ENCODE results near the gene BANP.
A peak's percentile ranks its signal among the peaks of the same experiment; 100 is the strongest.
"Not testable (repeated sequence)": the region's sequence is repeated elsewhere in the genome, so short reads cannot be mapped to it uniquely, and the experiment has no call there.

BANP gene

GRCh38 chr16:87965417-87965816 is 14.2 kb downstream of the BANP start:
- H3K36me3 ChIP-seq (ENCODE audit: control insufficient read depth, insufficient read depth, low read length): no peaks in the 10 kb centered on the region
- H3K4me3 ChIP-seq (ENCODE audit: low read length): no peak overlapping the region
- no peaks in the 10 kb centered on the region for H3K9me3 ChIP-seq (ENCODE audit: control insufficient read depth, low read length)
- H3K9ac ChIP-seq (ENCODE audit: low read length): no peak overlapping the region
- H3K27me3 ChIP-seq (ENCODE audit: control insufficient read depth, insufficient read depth, low read length): no peaks in the 10 kb centered on the region
- H3K4me1 ChIP-seq (ENCODE audit: control insufficient read depth, insufficient read depth, low read length): peaks cover 11% of the 10 kb centered on the region

DNA sequence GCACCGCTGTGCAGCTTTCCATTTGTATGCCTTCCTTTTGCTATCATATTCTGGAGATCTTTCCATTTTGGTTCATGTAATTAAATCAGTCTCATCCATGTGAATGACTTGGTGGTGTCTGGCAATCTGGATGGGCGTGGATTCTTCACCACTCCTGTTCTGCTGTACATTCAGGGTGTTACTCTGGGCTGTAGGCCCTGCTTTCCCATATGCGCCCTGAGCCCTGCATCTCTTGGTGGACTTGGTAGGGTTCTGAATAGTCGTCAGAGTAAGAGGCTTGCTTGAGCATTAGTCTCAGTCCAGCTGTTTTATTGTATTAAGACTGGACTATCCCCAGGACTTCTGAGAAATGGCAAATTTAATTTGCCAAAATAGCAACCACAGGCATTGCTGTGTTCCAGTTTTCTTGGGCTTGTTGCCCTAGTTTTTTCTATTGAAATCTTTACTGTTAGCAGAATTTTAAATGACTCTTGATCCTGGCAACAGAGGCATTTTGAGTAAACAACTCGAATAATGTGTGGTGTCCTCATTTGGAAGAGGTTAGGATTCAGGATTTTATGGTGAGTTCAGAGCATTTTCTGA is 14.9 kb downstream of the BANP start:
- Histone ChIP-seq H3K4me1 (ENCODE audit: control insufficient read depth, insufficient read depth, low read length) (peaks cover 11% of the 10 kb centered on the region), H3K9ac (ENCODE audit: low read length) (peak overlapping the region; percentile 49), H3K4me3 (ENCODE audit: low read length) (no peak overlapping the region)

DNA sequence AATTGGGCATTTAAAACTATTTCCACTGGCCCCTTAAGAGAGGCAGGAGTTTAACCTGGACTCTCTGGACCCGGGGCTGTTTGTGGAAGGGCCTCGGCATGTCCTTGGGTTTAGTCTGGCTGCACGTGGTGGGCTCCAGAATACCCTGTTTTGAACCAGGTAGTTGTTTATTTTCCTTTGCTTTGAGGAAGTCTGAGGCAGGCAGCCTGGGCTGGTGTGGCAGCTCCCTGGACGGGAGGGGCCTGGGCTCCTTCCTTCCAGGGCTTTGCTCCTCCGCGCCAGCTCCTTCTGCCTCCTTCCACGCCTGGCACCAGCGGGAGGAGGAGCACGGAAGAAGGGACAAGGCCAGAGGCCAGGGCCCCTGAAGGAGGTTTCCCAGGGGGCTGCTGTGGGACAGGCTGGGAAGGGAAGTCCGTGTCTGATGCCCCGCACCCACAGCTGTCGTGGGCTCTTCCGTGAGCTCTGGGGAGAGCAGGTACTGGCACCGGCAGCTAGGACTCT is 15.5 kb downstream of the BANP start:
- Histone ChIP-seq H3K9me3 (ENCODE audit: control insufficient read depth, low read length) (no peaks in the 10 kb centered on the region), H3K4me3 (ENCODE audit: low read length) (no peak overlapping the region), H3K9ac (ENCODE audit: low read length) (peak overlapping the region; percentile 49), H3K27me3 (ENCODE audit: control insufficient read depth, insufficient read depth, low read length) (no peaks in the 10 kb centered on the region), H3K36me3 (ENCODE audit: control insufficient read depth, insufficient read depth, low read length) (no peaks in the 10 kb centered on the region), H3K4me1 (ENCODE audit: control insufficient read depth, insufficient read depth, low read length) (peaks cover 11% of the 10 kb centered on the region)

More for the DNA sequence above, 14.9 kb downstream of the BANP start:
- Histone ChIP-seq H3K27me3 (ENCODE audit: control insufficient read depth, insufficient read depth, low read length) (no peaks in the 10 kb centered on the region), H3K9me3 (ENCODE audit: control insufficient read depth, low read length) (no peaks in the 10 kb centered on the region), H3K36me3 (ENCODE audit: control insufficient read depth, insufficient read depth, low read length) (no peaks in the 10 kb centered on the region)

DNA sequence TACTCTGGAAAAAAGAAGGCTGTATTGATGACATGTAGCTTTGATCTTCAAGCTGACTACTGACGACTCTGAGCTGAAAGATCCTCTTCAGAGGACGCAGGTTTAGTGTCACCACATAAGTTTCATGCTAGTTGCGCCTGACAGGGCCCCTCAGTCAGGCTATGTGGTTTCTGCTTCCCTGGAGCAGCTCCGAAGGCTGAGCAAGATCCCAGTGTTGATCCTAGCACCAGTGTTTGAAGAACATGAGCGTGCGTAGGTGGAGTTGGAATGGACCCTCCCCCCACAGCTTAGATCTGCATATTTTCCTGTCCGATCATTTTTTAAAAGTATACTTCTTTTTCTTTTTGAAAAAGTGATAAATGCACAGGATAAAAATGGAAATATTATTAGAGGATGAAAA is 17.3 kb downstream of the BANP start:
- Histone ChIP-seq H3K4me1 (ENCODE audit: control insufficient read depth, insufficient read depth, low read length) (peaks cover 11% of the 10 kb centered on the region), H3K4me3 (ENCODE audit: low read length) (no peak overlapping the region), H3K36me3 (ENCODE audit: control insufficient read depth, insufficient read depth, low read length) (no peaks in the 10 kb centered on the region), H3K9ac (ENCODE audit: low read length) (no peak overlapping the region), H3K9me3 (ENCODE audit: control insufficient read depth, low read length) (peaks cover 5% of the 10 kb centered on the region), H3K27me3 (ENCODE audit: control insufficient read depth, insufficient read depth, low read length) (no peaks in the 10 kb centered on the region)

GRCh38 chr16:87970186-87970585 is 19.0 kb downstream of the BANP start:
- H3K4me3 ChIP-seq (ENCODE audit: low read length): no peak overlapping the region
- peaks cover 11% of the 10 kb centered on the region for H3K4me1 ChIP-seq (ENCODE audit: control insufficient read depth, insufficient read depth, low read length)
- H3K9ac ChIP-seq (ENCODE audit: low read length): no peak overlapping the region
- H3K36me3 ChIP-seq (ENCODE audit: control insufficient read depth, insufficient read depth, low read length): no peaks in the 10 kb centered on the region
- no peaks in the 10 kb centered on the region for H3K27me3 ChIP-seq (ENCODE audit: control insufficient read depth, insufficient read depth, low read length)
- H3K9me3 ChIP-seq (ENCODE audit: control insufficient read depth, low read length): peaks cover 5% of the 10 kb centered on the region

GRCh38 chr16:87971933-87972332 is 20.7 kb downstream of the BANP start:
- H3K4me3 ChIP-seq (ENCODE audit: low read length): no peak overlapping the region
- H3K36me3 ChIP-seq (ENCODE audit: control insufficient read depth, insufficient read depth, low read length): no peaks in the 10 kb centered on the region
- no peak overlapping the region for H3K9ac ChIP-seq (ENCODE audit: low read length)
- H3K27me3 ChIP-seq (ENCODE audit: control insufficient read depth, insufficient read depth, low read length): no peaks in the 10 kb centered on the region
- peaks cover 5% of the 10 kb centered on the region for H3K9me3 ChIP-seq (ENCODE audit: control insufficient read depth, low read length)
- H3K4me1 ChIP-seq (ENCODE audit: control insufficient read depth, insufficient read depth, low read length): peaks cover 1% of the 10 kb centered on the region

DNA sequence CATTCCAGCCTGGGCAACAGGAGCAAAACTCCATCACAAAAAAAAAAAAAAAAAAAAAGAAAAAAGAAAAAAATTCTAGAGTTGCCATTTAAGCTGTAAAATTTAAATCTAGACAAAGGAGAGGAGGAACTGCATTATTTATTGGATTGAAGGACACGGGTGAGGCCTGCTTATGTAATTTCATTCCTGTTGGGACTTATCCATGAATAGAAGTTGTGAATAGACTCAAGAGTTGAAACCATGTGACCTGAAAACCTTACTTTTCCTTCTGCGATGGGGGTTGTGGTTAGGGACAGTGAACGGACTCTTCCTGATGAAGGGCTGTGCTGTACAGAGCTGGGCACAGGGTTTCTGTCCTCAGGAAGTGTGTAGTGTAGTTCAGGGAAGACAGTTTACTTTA is 22.5 kb downstream of the BANP start:
- Histone ChIP-seq H3K4me1 (ENCODE audit: control insufficient read depth, insufficient read depth, low read length) (no peaks in the 10 kb centered on the region), H3K9ac (ENCODE audit: low read length) (no peak overlapping the region), H3K4me3 (ENCODE audit: low read length) (no peak overlapping the region), H3K9me3 (ENCODE audit: control insufficient read depth, low read length) (peaks cover 5% of the 10 kb centered on the region), H3K27me3 (ENCODE audit: control insufficient read depth, insufficient read depth, low read length) (no peaks in the 10 kb centered on the region), H3K36me3 (ENCODE audit: control insufficient read depth, insufficient read depth, low read length) (no peaks in the 10 kb centered on the region)

- Histone ChIP-seq H3K9me3 (ENCODE audit: control insufficient read depth, low read length) (peaks cover 5% of the 10 kb centered on the region), H3K4me3 (ENCODE audit: low read length) (no peak overlapping the region), H3K27me3 (ENCODE audit: control insufficient read depth, insufficient read depth, low read length) (no peaks in the 10 kb centered on the region), H3K9ac (ENCODE audit: low read length) (no peak overlapping the region), H3K36me3 (ENCODE audit: control insufficient read depth, insufficient read depth, low read length) (no peaks in the 10 kb centered on the region), H3K4me1 (ENCODE audit: control insufficient read depth, insufficient read depth, low read length) (no peaks in the 10 kb centered on the region)
Measured at GRCh38 chr16:87974178-87974577, 22.9 kb downstream of the BANP start.

DNA sequence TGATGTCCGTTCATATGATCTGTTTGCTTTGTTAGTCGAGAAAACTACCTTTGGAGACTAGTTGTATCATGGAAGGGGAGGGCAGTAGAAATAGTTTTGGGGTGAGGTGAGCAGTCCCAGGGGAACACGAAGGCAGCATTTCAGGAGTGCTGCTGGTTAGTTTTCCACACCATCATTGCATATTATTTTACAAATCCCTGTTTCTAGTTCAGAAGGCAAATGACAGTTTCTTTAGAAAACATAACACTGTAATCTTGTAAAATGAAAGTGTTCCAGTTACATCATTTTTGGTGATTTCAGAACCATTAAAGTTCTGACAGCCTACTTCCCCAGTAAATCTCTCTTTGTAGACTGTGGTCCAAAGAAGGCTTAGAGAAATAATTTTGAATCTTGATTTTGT is 25.4 kb downstream of the BANP start:
- H3K4me1 ChIP-seq (ENCODE audit: control insufficient read depth, insufficient read depth, low read length): no peaks in the 10 kb centered on the region
- H3K9ac ChIP-seq (ENCODE audit: low read length): no peak overlapping the region
- H3K36me3 ChIP-seq (ENCODE audit: control insufficient read depth, insufficient read depth, low read length): no peaks in the 10 kb centered on the region
- H3K4me3 ChIP-seq (ENCODE audit: low read length): no peak overlapping the region
- no peaks in the 10 kb centered on the region for H3K27me3 ChIP-seq (ENCODE audit: control insufficient read depth, insufficient read depth, low read length)
- H3K9me3 ChIP-seq (ENCODE audit: control insufficient read depth, low read length): peaks cover 5% of the 10 kb centered on the region

- H3K4me1 ChIP-seq (ENCODE audit: control insufficient read depth, insufficient read depth, low read length): no peaks in the 10 kb centered on the region
- H3K27me3 ChIP-seq (ENCODE audit: control insufficient read depth, insufficient read depth, low read length): no peaks in the 10 kb centered on the region
- H3K36me3 ChIP-seq (ENCODE audit: control insufficient read depth, insufficient read depth, low read length): no peaks in the 10 kb centered on the region
- H3K9ac ChIP-seq (ENCODE audit: low read length): no peak overlapping the region
- no peaks in the 10 kb centered on the region for H3K9me3 ChIP-seq (ENCODE audit: control insufficient read depth, low read length)
- no peak overlapping the region for H3K4me3 ChIP-seq (ENCODE audit: low read length)
Measured at GRCh38 chr16:87978127-87978526, 26.9 kb downstream of the BANP start.

DNA sequence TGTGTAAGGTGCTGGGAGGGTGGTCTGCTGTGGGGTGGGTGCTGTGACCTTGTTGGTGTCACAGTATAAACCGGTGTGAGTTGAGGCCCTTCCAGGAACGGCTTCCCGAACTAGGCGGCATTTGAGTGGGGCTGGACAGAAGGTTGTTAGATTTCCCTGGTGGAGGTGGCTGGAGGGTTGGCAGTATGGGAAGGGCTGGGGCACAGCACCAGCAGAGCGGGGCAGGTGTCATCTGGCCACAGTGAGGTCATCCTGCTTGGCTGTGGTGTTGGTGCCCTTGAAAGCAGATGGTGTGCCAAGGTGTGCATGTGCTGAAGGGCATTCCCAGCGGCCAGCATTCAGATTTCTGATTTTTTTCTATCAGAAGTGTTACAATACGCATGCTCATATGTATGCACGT is 28.1 kb downstream of the BANP start:
- Histone ChIP-seq H3K4me1 (ENCODE audit: control insufficient read depth, insufficient read depth, low read length) (no peaks in the 10 kb centered on the region), H3K9ac (ENCODE audit: low read length) (no peak overlapping the region), H3K4me3 (ENCODE audit: low read length) (no peak overlapping the region), H3K36me3 (ENCODE audit: control insufficient read depth, insufficient read depth, low read length) (no peaks in the 10 kb centered on the region), H3K9me3 (ENCODE audit: control insufficient read depth, low read length) (no peaks in the 10 kb centered on the region), H3K27me3 (ENCODE audit: control insufficient read depth, insufficient read depth, low read length) (no peaks in the 10 kb centered on the region)

DNA sequence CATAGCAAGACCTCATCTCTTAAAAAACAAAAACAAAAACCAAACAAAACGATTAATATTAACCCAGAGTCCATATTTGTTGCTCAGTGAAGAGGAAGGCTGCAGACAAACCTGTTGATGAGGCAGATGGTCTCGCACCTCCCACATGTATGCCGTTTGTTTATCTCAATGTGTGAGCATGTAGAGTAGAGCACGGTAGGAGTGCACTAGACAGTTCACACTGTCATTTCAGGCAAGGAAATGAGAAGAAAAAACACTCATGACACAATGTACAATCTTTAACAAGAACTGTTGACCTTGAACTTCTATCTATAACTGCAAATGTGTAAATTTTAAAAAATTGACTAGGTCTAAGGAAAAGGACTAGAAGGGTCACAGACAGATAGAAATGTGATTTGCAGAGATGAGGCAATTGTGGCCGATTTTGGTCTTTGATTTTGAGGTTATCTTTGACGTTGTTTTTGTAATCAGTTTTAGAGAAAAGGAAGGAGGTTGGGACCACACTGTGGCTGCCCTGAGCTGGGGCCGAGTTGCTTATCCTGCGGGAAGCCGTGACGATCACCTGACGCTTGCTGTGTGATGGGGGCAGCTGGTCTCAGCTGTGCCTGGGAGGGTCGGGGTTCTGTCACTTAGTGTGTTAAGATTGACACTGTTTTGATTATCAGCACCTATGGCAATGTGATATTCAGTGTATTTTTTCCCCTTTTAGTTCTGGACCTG is 28.8 kb downstream of the BANP start:
- not testable (repeated sequence) for H3K36me3 ChIP-seq (ENCODE audit: control insufficient read depth, insufficient read depth, low read length); H3K27me3 ChIP-seq (ENCODE audit: control insufficient read depth, insufficient read depth, low read length); H3K4me1 ChIP-seq (ENCODE audit: control insufficient read depth, insufficient read depth, low read length); H3K9me3 ChIP-seq (ENCODE audit: control insufficient read depth, low read length); H3K4me3 ChIP-seq (ENCODE audit: low read length); H3K9ac ChIP-seq (ENCODE audit: low read length)
